HCT116 (cell line): ENCODE measurements around the gene MRPL42. TPM values are rescaled to one million over a fixed set of nuclear protein-coding genes. Genes with fewer than 3 reads are reported as not detected.

Experiments
- ATAC-seq: fragments of 200-7000 bp; cut with Tn5 transposase; 2 replicates; pipeline ENCODE4 v1.9.1; 2020; ENCODE audit warnings: mild to moderate bottlenecking, moderate library complexity
- BruUV-seq: library from RNA; stranded (reverse); fragments of 400-500 nt; replicated peaks from 2 replicates; lab custom pipeline; 2021; lab: Mats Ljungman, UMichigan
- CTCF ChIA-PET: fragments of 300-600 bp; sonication (Branson Sonifier 250); formaldehyde crosslinking; loops from one replicate; lab custom pipeline; 2021; ENCODE audit warnings: antibody characterized with exemption; lab: Charles Lee
- POLR2A ChIA-PET: fragments of 300-600, 350-600 bp; sonication (Branson Sonifier 250); formaldehyde crosslinking; loops from one replicate; lab custom pipeline; 2021; ENCODE audit warnings: antibody characterized with exemption; lab: Charles Lee
- RAD21 ChIA-PET, 2 experiments: fragments of 300-600 bp; sonication (Branson Sonifier 250); formaldehyde crosslinking; loops; one replicate each; lab custom pipeline; 2023; ENCODE audit warnings: low total read pairs in 2 of 2; ENCODE audit not compliant: uncharacterized antibody in 2 of 2, unreplicated experiment in 2 of 2, low non-redundant PET in 1 of 2; lab: Charles Lee
- DNase-seq: peaks from one replicate; pipeline ENCODE4 v3.0.0-alpha.2; 2010; ENCODE audit warnings: low read depth, low spot score
- H2AFZ ChIP-seq: fragments of 200-600 bp; shearing (Covaris generic), sonication (generic); 2 replicates; pipeline ENCODE4 v1.6.1; 2017; ENCODE audit warnings: low read depth, mixed run types, mixed read lengths, antibody characterized with exemption, low read length; ENCODE audit not compliant: poor library complexity, severe bottlenecking
- H3K27ac ChIP-seq: 2 replicates; pipeline ENCODE4 v1.5.1; 2012; ENCODE audit warnings: low read depth, low read length
- H3K27me3 ChIP-seq: fragments of 200-600 bp; sonication (generic); 2 replicates; pipeline ENCODE4 v1.6.1; 2016; ENCODE audit warnings: mixed run types, low read length, mixed read lengths; ENCODE audit not compliant: insufficient read depth
- H3K36me3 ChIP-seq, 2 experiments: fragments of 200-500 bp in 1 of 2; fragments of 200-600 bp in 1 of 2; sonication (Bioruptor generic) in 1 of 2; sonication (generic) in 1 of 2; 2 replicates each; pipeline versions ENCODE4 v1.5.1 to v1.6.1; 2014 to 2016; ENCODE audit warnings: low read length in 2 of 2, inconsistent platforms in 1 of 2, mixed read lengths in 1 of 2, mixed run types in 1 of 2; ENCODE audit not compliant: insufficient read depth in 2 of 2, control insufficient read depth in 1 of 2
- H3K4me1 ChIP-seq, 2 experiments: fragments of 200-600 bp in 1 of 2; sonication (generic) in 1 of 2; 2 replicates each; pipeline versions ENCODE4 v1.5.1 to v1.6.1; 2012 to 2017; ENCODE audit warnings: low read length in 2 of 2, inconsistent platforms in 1 of 2, mild to moderate bottlenecking in 1 of 2, mixed read lengths in 1 of 2, mixed run types in 1 of 2, moderate library complexity in 1 of 2; ENCODE audit not compliant: insufficient read depth in 2 of 2, control insufficient read depth in 1 of 2
- H3K4me2 ChIP-seq: fragments of 200-600 bp; sonication (generic); 2 replicates; pipeline ENCODE4 v1.6.1; 2017; ENCODE audit warnings: mixed run types, low read length, mixed read lengths
- H3K4me3 ChIP-seq, 2 experiments: fragments of 200-600 bp in 1 of 2; sonication (generic) in 1 of 2; replicated peaks in 1 of 2; 2 replicates each; pipeline ENCODE4 v1.5.1; 2011 to 2016; ENCODE audit warnings: low read length in 2 of 2, control low read depth in 1 of 2, low read depth in 1 of 2, mild to moderate bottlenecking in 1 of 2, mixed read lengths in 1 of 2, mixed run types in 1 of 2
- H3K79me2 ChIP-seq: fragments of 200-600 bp; sonication (generic); 2 replicates; pipeline ENCODE4 v1.6.1; 2017; ENCODE audit warnings: mild to moderate bottlenecking, mixed run types, low read length, moderate library complexity, mixed read lengths; ENCODE audit not compliant: insufficient read depth
- H3K9ac ChIP-seq: fragments of 200-600 bp; sonication (generic); 2 replicates; pipeline ENCODE4 v1.6.1; 2016; ENCODE audit warnings: low read length, mixed read lengths
- H3K9me2 ChIP-seq: fragments of 200-600 bp; sonication (generic), shearing (Covaris generic); 2 replicates; pipeline ENCODE4 v1.6.1; 2017; ENCODE audit warnings: mixed run types, mild to moderate bottlenecking, moderate library complexity; ENCODE audit not compliant: insufficient read depth
- H3K9me3 ChIP-seq, 2 experiments: fragments of 200-500 bp in 1 of 2; fragments of 200-600 bp in 1 of 2; sonication (Bioruptor generic) in 1 of 2; sonication (generic) in 1 of 2; 2 replicates each; pipeline ENCODE4 v1.6.1; 2014 to 2017; ENCODE audit warnings: low read length in 2 of 2, mixed read lengths in 2 of 2, inconsistent platforms in 1 of 2, low read depth in 1 of 2, mild to moderate bottlenecking in 1 of 2, mixed run types in 1 of 2, moderate library complexity in 1 of 2; ENCODE audit not compliant: control insufficient read depth in 1 of 2, insufficient read depth in 1 of 2
- H4K20me1 ChIP-seq: fragments of 200-600 bp; sonication (generic), shearing (Covaris generic); 2 replicates; pipeline ENCODE4 v1.6.1; 2017; ENCODE audit warnings: mixed run types, mild to moderate bottlenecking, moderate library complexity; ENCODE audit not compliant: insufficient read depth
- ELF1 ChIP-seq: IDR thresholded peaks from 2 replicates; pipeline ENCODE4 v1.6.1; 2012; ENCODE audit warnings: low read depth, borderline replicate concordance
- RAD21 ChIP-seq: IDR thresholded peaks from 2 replicates; pipeline ENCODE4 v1.6.1; 2012; ENCODE audit warnings: low read depth, mild to moderate bottlenecking
- REST ChIP-seq: IDR thresholded peaks from 2 replicates; pipeline ENCODE4 v1.6.1; 2012; ENCODE audit warnings: low read depth
- TCF7L2 ChIP-seq: IDR thresholded peaks from 2 replicates; pipeline ENCODE4 v1.7.0; 2011; ENCODE audit warnings: borderline replicate concordance, inconsistent platforms; ENCODE audit not compliant: insufficient read depth, insufficient read length; ENCODE audit errors: extremely low read depth
- ZFX ChIP-seq: fragments of 450-650 bp; IDR thresholded peaks from 2 replicates; pipeline ENCODE4 v1.6.1; 2017
- intact Hi-C: fragments of 100-400 bp; cut with micrococcal nuclease; formaldehyde crosslinking; loops from 2 replicates; pipeline ENCODE4 v1.10.0; 2022
- total RNA-seq: library from RNA; stranded (reverse); gene quantifications from one replicate; pipeline ENCODE4 v1.2.1, GENCODE V29; 2021; ENCODE audit not compliant: unreplicated experiment
- TF ChIP-seq, protein P1 (sequence below), 3 experiments: fragments of 200-600 bp in 1 of 3; sonication (generic) in 1 of 3; IDR thresholded peaks in 2 of 3; conservative IDR thresholded peaks in 1 of 3; 2 replicates each; pipeline ENCODE4 v1.5.1; 2012 to 2017; ENCODE audit warnings: low read depth in 2 of 3, low read length in 2 of 3, antibody characterized with exemption in 1 of 3, borderline replicate concordance in 1 of 3, control low read depth in 1 of 3, mild to moderate bottlenecking in 1 of 3, mixed read lengths in 1 of 3, mixed run types in 1 of 3, moderate library complexity in 1 of 3; ENCODE audit not compliant: insufficient read depth in 1 of 3

The MRPL42 gene
- total RNA-seq, 1 experiment from 2014 or later, result 120 TPM

- BruUV-seq, result no TSS peak
- Histone ChIP-seq H3K4me2 (no peak overlapping the region), H3K27ac (no peak overlapping the region), H3K36me3 (no peaks in the 10 kb centered on the region), H4K20me1 (no peaks in the 10 kb centered on the region)
- intact Hi-C loops, result no loop called here
- ATAC-seq (no peak), DNase-seq (no peak)
- TF ChIP-seq RAD21, result no peak
- TF ChIP-seq, protein P1, sequence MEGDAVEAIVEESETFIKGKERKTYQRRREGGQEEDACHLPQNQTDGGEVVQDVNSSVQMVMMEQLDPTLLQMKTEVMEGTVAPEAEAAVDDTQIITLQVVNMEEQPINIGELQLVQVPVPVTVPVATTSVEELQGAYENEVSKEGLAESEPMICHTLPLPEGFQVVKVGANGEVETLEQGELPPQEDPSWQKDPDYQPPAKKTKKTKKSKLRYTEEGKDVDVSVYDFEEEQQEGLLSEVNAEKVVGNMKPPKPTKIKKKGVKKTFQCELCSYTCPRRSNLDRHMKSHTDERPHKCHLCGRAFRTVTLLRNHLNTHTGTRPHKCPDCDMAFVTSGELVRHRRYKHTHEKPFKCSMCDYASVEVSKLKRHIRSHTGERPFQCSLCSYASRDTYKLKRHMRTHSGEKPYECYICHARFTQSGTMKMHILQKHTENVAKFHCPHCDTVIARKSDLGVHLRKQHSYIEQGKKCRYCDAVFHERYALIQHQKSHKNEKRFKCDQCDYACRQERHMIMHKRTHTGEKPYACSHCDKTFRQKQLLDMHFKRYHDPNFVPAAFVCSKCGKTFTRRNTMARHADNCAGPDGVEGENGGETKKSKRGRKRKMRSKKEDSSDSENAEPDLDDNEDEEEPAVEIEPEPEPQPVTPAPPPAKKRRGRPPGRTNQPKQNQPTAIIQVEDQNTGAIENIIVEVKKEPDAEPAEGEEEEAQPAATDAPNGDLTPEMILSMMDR (IDR thresholded peaks at IDR 0.05 in 2 of 3, conservative IDR thresholded peaks at IDR 0.05 in 1 of 3; ENCODE audit: borderline replicate concordance in 1 of 3, insufficient read depth in 1 of 3, low read depth in 2 of 3, low read length in 2 of 3), result no peak
- no peak for TF ChIP-seq ZFX
- TF ChIP-seq ELF1, result no peak
- TF ChIP-seq TCF7L2, result no peak
- TF ChIP-seq, all 23 proteins: peak for 0
- ChIA-PET RAD21 (no interaction called here), CTCF (no interaction called here), POLR2A (no interaction called here)
- Histone ChIP-seq H3K79me2 (no peaks in the 10 kb centered on the region), H3K9me2 (no peaks in the 10 kb centered on the region; the same call in 1 of the 2 replicates), H3K27me3 (no peaks in the 10 kb centered on the region), H3K9me3 (no peaks in the 10 kb centered on the region), H2AFZ (no peak overlapping the region), H3K9ac (no peak overlapping the region), H3K4me3 (no peak overlapping the region), H3K4me1 (no peaks in the 10 kb centered on the region)
Measured at GRCh38 chr12:93536766-93537488, 69.6 kb downstream of the MRPL42 start.

- RAD21 ChIA-PET, result no interaction called here
- no TSS peak for BruUV-seq
- no peak overlapping the region for H3K9ac ChIP-seq
- no peak overlapping the region for H3K4me2 ChIP-seq
- TF ChIP-seq REST, result no peak
- TF ChIP-seq, protein P1 (IDR thresholded peaks at IDR 0.05 in 2 of 3, conservative IDR thresholded peaks at IDR 0.05 in 1 of 3; ENCODE audit: borderline replicate concordance in 1 of 3, insufficient read depth in 1 of 3, low read depth in 2 of 3, low read length in 2 of 3), result peak in 2 of 3 experiments; percentile 22 to 28; a peak in 2 of 6 replicates
- TF ChIP-seq, all 23 proteins: peak for 1
- H3K27me3 ChIP-seq, result no peaks in the 10 kb centered on the region
- ATAC-seq (no peak), DNase-seq (no peak)
- intact Hi-C loops, result no loop called here
- ChIA-PET CTCF (no interaction called here), POLR2A (no interaction called here)
- no peak overlapping the region for H3K4me3 ChIP-seq
- no peak overlapping the region for H2AFZ ChIP-seq
- no peaks in the 10 kb centered on the region for H3K4me1 ChIP-seq
- H3K9me2 ChIP-seq, result no peaks in the 10 kb centered on the region; the same call in 1 of the 2 replicates
- no peaks in the 10 kb centered on the region for H3K79me2 ChIP-seq
- H3K36me3 ChIP-seq, result no peaks in the 10 kb centered on the region
- H3K9me3 ChIP-seq, result no peaks in the 10 kb centered on the region
- H4K20me1 ChIP-seq, result no peaks in the 10 kb centered on the region
- no peak overlapping the region for H3K27ac ChIP-seq
Measured at GRCh38 chr12:93537769-93538168, 70.5 kb downstream of the MRPL42 start.
